ENCODE measurements around the gene WASF1.

DNA sequence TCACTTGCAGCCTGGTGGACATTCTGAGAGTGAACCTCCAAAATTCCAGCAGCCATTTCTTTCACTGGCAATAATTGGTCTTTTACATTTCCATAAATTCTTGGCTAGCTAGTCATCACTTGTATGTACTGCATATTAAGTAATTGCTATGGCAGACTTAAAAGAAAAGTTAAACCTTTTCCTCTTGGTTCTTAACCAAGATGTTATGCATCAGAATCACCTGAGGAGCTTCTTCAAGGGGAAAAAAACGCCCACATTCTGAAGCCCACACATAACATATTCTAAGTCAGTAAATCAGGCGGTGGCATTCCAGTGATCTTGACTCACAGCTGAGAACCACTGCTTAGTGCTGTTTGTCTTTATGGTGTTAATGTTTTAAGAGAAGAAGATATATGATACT is 37.8 kb upstream of the WASF1 start:
- TF ChIP-seq, protein P1, sequence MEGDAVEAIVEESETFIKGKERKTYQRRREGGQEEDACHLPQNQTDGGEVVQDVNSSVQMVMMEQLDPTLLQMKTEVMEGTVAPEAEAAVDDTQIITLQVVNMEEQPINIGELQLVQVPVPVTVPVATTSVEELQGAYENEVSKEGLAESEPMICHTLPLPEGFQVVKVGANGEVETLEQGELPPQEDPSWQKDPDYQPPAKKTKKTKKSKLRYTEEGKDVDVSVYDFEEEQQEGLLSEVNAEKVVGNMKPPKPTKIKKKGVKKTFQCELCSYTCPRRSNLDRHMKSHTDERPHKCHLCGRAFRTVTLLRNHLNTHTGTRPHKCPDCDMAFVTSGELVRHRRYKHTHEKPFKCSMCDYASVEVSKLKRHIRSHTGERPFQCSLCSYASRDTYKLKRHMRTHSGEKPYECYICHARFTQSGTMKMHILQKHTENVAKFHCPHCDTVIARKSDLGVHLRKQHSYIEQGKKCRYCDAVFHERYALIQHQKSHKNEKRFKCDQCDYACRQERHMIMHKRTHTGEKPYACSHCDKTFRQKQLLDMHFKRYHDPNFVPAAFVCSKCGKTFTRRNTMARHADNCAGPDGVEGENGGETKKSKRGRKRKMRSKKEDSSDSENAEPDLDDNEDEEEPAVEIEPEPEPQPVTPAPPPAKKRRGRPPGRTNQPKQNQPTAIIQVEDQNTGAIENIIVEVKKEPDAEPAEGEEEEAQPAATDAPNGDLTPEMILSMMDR (IDR thresholded peaks at IDR 0.05), result no peak
- no peak for TF ChIP-seq POLR2A (IDR thresholded peaks at IDR 0.05)

All from adrenal gland (tissue), 5 donors.